Astrocyte (in vitro differentiated cells and primary cell): ENCODE measurements around the gene HSPG2.

ENCODE experiments used
- CTCF ChIP-seq: IDR thresholded peaks from 2 replicates; pipeline ENCODE4 v1.5.1; 2011; ENCODE audit warnings: low read depth, mild to moderate bottlenecking, inconsistent platforms, low read length, moderate library complexity; ENCODE audit not compliant: insufficient read depth
- EZH2 ChIP-seq: IDR thresholded peaks from 2 replicates; pipeline ENCODE4 v1.6.1; 2012; ENCODE audit warnings: mild to moderate bottlenecking, low read length, inconsistent platforms; ENCODE audit not compliant: insufficient read depth

DNA sequence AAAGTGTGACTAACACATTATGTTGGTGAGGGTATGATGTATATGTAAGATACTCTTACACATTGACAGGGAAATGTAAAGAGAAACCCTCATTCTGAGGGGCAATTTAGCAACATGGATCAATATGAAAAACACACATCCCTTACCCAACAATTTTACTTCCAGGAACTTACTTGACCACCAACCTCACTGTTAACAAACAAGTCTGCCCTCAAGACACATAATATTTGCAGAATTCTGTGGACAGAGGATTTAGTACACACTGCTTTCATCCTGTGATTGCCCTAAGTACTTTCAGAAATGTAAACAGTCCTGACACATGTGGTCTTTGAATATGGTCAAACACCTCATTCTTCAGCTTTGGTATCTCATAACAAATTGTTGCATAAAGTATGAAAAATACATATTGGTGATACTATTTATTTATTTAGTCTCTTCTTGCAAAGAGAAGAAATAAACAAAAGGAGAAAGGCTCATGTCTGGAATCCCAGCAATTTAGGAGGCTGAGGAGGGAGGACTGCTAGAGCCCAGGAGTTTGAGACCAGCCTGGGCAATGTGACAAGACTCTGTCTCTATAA lies 161.0 kb downstream of the HSPG2 start:
- TF ChIP-seq CTCF (no peak), EZH2 (no peak)
